Upper lobe of right lung (tissue), 1 donor: ENCODE results near the gene SLC25A11. TPM values are rescaled to one million over a fixed set of nuclear protein-coding genes. Genes with fewer than 3 reads are reported as not detected.

Experiments
- ATAC-seq: fragments of 200-7000 bp; cut with Tn5 transposase; one replicate; pipeline ENCODE4 v1.9.1; 2020; ENCODE audit warnings: mild to moderate bottlenecking, moderate library complexity
- DNase-seq: peaks from one replicate; pipeline ENCODE4 v3.0.0-alpha.2; 2020
- H3K27ac ChIP-seq: fragments of 200-600 bp; one replicate; pipeline ENCODE4 v1.8.0; 2022
- H3K27me3 ChIP-seq: fragments of 200-600 bp; one replicate; pipeline ENCODE4 v1.8.0; 2022; ENCODE audit warnings: mild to moderate bottlenecking
- H3K36me3 ChIP-seq: fragments of 200-600 bp; one replicate; pipeline ENCODE4 v1.8.0; 2022
- H3K4me1 ChIP-seq: fragments of 200-600 bp; one replicate; pipeline ENCODE4 v1.8.0; 2022
- H3K4me3 ChIP-seq: fragments of 200-600 bp; one replicate; pipeline ENCODE4 v1.8.0; 2022; ENCODE audit warnings: mild to moderate bottlenecking
- H3K9me3 ChIP-seq: fragments of 200-600 bp; one replicate; pipeline ENCODE4 v1.8.0; 2022
- intact Hi-C: fragments of 100-400 bp; cut with DNase I; formaldehyde crosslinking; loops from one replicate; pipeline ENCODE4 v1.11.0; 2022
- total RNA-seq: library from RNA; stranded (reverse); fragmentation: NEBNext Ultra II Directional; extraction: Animal tissue kit (Norgen Biotek cat#: 25700); gene quantifications from one replicate; pipeline ENCODE4 v1.2.1, GENCODE V29; 2021
- TF ChIP-seq, protein P1 (sequence below): fragments of 200-600 bp; IDR thresholded peaks from one replicate; pipeline ENCODE4 v1.8.0; 2022; ENCODE audit warnings: antibody characterized with exemption
- donor health status: DM: no; HTN: yes; CAD: no; lungs with severe emphysema.

SLC25A11 gene
- total RNA-seq, 1 donor from 2014 or later = 55.0 TPM

DNA sequence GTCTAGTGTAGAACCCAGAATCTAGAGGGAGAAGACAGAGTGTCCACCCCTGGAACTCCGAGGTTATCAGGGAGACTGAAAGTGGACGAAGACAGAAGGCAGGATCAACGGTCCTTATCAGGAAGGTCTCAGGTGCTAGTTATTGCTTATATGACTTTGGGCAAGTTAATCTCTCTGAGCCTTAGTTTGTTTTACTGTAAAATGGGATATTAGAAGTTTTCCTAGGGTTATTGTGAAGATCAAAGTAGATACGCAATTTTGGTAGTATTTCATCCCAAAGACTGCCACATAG is 1.4 kb upstream of the SLC25A11 start:
- TF ChIP-seq, protein P1, sequence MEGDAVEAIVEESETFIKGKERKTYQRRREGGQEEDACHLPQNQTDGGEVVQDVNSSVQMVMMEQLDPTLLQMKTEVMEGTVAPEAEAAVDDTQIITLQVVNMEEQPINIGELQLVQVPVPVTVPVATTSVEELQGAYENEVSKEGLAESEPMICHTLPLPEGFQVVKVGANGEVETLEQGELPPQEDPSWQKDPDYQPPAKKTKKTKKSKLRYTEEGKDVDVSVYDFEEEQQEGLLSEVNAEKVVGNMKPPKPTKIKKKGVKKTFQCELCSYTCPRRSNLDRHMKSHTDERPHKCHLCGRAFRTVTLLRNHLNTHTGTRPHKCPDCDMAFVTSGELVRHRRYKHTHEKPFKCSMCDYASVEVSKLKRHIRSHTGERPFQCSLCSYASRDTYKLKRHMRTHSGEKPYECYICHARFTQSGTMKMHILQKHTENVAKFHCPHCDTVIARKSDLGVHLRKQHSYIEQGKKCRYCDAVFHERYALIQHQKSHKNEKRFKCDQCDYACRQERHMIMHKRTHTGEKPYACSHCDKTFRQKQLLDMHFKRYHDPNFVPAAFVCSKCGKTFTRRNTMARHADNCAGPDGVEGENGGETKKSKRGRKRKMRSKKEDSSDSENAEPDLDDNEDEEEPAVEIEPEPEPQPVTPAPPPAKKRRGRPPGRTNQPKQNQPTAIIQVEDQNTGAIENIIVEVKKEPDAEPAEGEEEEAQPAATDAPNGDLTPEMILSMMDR = no peak
- H3K4me3 ChIP-seq = peak overlapping the region; percentile 98
- H3K27me3 ChIP-seq = no peaks in the 10 kb centered on the region
- no peak for ATAC-seq
- intact Hi-C loops = no loop called here
- H3K36me3 ChIP-seq = peaks cover 56% of the 10 kb centered on the region
- peaks cover 62% of the 10 kb centered on the region for H3K4me1 ChIP-seq
- H3K9me3 ChIP-seq = no peaks in the 10 kb centered on the region
- no peak for DNase-seq
- peak overlapping the region; percentile 91 for H3K27ac ChIP-seq

DNA sequence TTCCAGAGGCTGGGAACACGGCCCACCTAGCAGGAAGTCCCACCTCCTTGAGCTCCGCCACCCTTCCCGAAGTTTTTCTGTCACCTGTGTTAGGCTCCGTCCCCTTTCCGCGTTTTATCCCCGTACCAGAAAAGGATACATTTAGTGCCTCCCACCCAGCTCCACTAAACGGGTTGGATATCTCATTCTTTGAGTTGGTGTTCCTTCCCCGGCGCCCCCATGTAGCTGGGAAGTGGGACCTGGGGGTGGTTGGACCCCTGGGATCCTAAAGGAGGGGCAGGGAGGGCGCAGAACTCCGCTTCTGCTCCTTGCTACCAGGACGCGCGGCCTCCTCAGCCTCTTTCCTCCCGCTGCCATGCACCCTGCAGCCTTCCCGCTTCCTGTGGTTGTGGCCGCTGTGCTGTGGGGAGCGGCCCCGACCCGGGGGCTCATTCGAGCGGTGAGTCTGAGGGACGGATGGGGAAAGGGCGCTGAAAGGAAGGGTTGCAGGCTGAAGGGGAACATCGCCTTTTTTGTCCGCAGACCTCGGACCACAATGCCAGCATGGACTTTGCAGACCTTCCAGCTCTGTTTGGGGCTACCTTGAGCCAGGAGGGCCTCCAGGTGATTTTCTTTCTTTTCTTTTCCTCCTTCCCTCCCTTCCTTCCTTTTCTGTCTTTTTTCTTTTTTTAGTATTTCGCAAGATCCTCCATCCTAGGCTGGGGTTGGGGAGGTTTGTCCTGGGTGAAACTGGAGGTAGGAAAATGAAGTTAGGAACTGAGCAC is 891 bp upstream of the SLC25A11 start:
- DNase-seq (peak; percentile 68), ATAC-seq (peak; percentile 59)
- Histone ChIP-seq H3K4me1 (peaks cover 57% of the 10 kb centered on the region), H3K9me3 (no peaks in the 10 kb centered on the region), H3K4me3 (peak overlapping the region; percentile 98), H3K27me3 (no peaks in the 10 kb centered on the region), H3K27ac (peak overlapping the region; percentile 91), H3K36me3 (peaks cover 51% of the 10 kb centered on the region)
- TF ChIP-seq, protein P1 = no peak
- intact Hi-C loops = no loop called here

DNA sequence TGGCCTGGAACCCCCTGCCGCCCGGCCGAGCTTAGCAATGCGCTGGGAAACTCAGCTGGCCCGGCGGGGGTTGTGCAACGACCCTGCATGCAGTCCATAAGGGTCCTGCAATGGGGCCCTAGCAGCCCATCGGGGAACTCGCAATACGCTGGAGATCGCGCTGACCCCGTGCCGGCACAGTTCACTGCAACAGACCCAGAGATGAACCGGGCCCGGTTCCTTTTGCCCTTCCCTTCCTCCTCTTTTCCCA is 375 bp downstream of the SLC25A11 start:
- H3K4me1 ChIP-seq = peaks cover 44% of the 10 kb centered on the region
- H3K9me3 ChIP-seq = no peaks in the 10 kb centered on the region
- peaks cover 38% of the 10 kb centered on the region for H3K36me3 ChIP-seq
- intact Hi-C loops = no loop called here
- H3K27ac ChIP-seq = peak overlapping the region; percentile 91
- no peaks in the 10 kb centered on the region for H3K27me3 ChIP-seq
- H3K4me3 ChIP-seq = peak overlapping the region; percentile 98
- DNase-seq (peak; percentile 78), ATAC-seq (no peak)
- TF ChIP-seq, protein P1 = no peak

DNA sequence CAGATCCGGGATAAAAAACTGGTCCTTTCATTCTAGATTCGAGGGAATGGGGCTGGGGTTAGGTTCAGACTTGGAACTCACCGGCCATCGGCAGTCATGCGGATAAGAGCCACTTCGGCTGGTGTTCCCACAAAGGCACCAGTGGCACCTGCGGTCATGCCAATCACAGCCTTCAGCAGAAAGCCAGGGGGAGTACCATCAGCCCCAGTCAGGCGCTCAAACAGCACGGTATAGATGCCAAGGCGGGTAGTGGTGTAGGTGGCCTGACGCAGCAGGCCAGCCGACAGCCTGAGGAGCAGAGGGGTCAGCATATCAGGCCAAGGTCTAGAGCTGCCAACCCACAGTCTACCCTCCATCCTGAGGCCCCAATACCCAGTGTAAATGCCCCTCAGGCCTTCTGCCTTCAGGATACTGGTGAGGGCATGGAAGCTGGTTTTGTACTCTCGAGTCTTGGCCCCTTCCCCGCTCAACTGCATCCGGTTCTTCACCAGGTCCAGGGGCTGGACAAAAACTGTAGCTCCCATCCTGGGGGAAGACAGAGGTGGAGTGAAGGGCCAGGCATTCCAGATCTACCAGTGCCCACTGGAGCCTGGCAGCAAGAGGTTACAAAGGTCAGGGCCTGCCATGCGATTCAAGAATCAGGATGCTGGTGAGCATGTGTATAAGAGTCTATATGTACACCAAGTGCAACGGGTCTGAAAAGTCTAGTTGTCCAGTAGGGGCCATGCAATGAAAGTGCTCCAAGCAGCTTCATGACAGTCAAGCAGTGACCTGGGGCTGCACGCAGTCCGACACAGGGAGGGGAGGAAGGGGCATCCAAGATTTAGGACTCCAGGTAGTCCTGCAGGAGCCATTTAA is 929 bp downstream of the SLC25A11 start:
- peak overlapping the region; percentile 98 for H3K4me3 ChIP-seq
- H3K36me3 ChIP-seq = peaks cover 34% of the 10 kb centered on the region
- ATAC-seq = no peak
- intact Hi-C loops = no loop called here
- TF ChIP-seq, protein P1 = no peak
- H3K9me3 ChIP-seq = no peaks in the 10 kb centered on the region
- H3K27me3 ChIP-seq = no peaks in the 10 kb centered on the region
- DNase-seq = no peak
- peak overlapping the region; percentile 91 for H3K27ac ChIP-seq
- peaks cover 44% of the 10 kb centered on the region for H3K4me1 ChIP-seq

DNA sequence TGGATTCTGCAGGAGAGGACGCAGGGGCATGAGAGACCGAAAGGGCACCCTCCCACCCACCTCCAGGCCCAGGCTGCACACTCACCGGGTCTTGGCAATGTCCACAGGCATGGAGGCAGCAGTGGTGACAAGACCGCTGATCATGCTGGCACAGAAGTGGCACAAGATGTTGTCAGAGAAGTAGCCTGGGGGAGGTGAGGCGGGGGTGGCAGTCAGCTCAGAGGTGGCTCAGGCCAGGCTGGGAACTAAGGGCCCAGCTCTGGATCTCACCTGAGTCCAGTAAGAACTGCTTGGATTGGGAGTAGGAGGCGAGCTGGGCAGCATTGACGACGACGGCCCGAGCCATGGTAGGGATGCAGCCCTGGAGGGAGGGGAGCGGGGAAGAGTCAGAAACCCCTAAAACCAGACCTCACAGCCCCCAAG is 1.8 kb downstream of the SLC25A11 start:
- H3K27ac ChIP-seq = no peak overlapping the region
- H3K4me1 ChIP-seq = peaks cover 38% of the 10 kb centered on the region
- DNase-seq (no peak), ATAC-seq (no peak)
- H3K9me3 ChIP-seq = no peaks in the 10 kb centered on the region
- intact Hi-C loops = no loop called here
- no peak overlapping the region for H3K4me3 ChIP-seq
- TF ChIP-seq, protein P1 = no peak
- H3K27me3 ChIP-seq = no peaks in the 10 kb centered on the region
- peaks cover 26% of the 10 kb centered on the region for H3K36me3 ChIP-seq
